ENCODE measurements around the gene CYTIP.
A peak's percentile ranks its signal among the peaks of the same experiment; 100 is the strongest.

CYTIP gene

GRCh38 chr2:157460897-157461296 is 17.0 kb upstream of the CYTIP start:
- no peak for DNase-seq

- no peak for DNase-seq
Observed at GRCh38 chr2:157460384-157460837, 16.5 kb upstream of the CYTIP start.

DNA sequence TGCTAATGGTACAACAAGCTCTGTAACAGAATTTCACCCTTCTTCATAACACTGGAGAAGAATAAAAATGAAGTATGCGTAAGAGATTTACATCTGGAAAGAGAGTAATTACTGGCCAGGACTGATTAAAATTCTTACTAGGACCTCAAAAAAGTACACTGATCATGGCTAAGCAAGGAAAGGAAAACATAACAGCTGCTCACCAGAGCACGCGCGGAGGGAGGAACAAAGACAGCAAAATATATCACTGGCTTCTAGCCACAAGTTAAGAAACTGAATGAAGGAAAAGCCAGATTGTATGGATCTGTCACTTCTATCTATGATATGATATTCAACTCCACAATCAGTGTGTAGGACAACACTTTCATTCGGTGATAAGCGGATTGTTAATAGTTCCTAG is 15.6 kb upstream of the CYTIP start:
- no peak for DNase-seq

GRCh38 chr2:157447741-157448140 is 3.9 kb upstream of the CYTIP start:
- DNase-seq = no peak

DNA sequence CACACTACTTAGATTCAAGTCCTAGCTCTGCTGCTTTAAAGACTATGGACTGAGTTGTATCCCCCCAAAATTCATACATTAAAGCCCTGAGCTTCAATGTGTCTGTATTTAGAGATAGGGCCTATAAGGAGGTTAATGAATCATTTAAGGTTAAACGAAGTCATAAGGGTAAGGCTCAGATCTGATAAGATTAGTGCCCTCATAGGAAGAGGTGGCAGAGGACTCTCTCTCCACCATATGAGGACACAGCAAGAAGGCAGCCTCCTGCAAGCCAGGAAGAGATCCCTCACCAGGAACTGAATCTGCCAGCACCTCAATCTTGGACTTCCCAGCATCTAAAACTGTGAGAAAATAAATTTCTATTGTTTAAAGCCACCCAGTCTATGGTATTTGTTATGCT is 3.1 kb upstream of the CYTIP start:
- no peak for DNase-seq

GRCh38 chr2:157444641-157445040 is 752 bp upstream of the CYTIP start:
- DNase-seq = peak; percentile 56

DNA sequence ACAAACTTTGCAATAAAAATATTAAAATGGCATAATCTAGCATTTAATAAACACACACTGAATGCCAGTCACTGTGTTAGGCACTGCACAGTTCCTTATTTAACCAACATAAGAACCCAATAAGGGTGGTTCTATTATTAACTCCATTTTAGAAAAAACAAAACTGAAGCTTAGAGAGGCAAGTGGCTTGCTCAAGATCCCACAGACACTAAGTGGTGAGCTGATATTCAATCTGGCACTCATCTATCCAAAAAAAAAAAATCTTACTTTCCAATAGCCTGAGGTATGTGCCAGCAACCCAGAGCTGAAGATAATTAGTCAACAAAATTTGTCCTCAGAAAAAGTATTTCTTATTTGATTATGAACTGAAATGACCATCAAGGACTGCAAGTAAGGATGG is 799 bp downstream of the CYTIP start:
- no peak for DNase-seq

- no peak for DNase-seq
Observed at GRCh38 chr2:157442636-157443035, 1.3 kb downstream of the CYTIP start.

- DNase-seq = no peak
Observed at GRCh38 chr2:157442191-157442590, 1.7 kb downstream of the CYTIP start.

DNA sequence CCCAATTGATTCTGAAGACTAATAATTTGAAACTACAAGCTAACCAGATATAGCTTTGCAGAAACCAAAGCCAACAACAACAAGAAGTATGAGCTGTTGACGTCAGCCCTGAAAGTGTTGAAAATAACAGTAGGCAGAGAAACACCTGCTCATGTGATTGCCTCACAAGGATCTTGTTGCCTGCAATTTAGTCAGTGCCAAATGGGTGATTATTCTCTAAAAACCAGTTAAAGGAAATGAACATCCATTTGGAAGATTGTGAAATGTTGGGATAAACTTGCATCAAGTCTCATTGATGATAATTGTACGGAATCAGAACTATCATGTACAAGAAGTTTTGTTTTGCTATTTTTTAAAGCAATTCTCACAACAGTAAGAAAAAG is 2.8 kb downstream of the CYTIP start:
- no peak for DNase-seq

GRCh38 chr2:157440404-157441071 is 3.4 kb downstream of the CYTIP start:
- no peak for DNase-seq

GRCh38 chr2:157439824-157440186 is 4.1 kb downstream of the CYTIP start:
- DNase-seq = peak; percentile 73

GRCh38 chr2:157438863-157439823 is 4.7 kb downstream of the CYTIP start:
- DNase-seq = no peak

DNA sequence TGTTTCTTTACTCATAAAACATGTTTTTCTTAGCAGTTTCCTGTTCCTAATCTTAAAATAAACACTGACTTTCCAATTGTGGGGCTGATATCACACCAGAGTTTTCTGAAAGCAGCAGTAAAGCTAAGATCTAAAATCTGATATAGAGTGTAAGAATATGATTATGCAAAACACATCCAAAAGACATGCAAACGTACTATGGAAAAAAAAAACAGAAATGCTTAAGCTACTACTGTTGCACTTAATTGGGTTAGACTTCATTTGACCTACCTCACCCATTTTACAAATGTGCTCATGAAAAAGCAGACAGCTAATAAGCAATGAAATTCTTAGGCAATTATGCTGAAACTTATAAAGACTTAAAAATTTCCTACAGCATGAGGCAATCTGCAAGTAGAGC is 10.5 kb downstream of the CYTIP start:
- no peak for DNase-seq

DNA sequence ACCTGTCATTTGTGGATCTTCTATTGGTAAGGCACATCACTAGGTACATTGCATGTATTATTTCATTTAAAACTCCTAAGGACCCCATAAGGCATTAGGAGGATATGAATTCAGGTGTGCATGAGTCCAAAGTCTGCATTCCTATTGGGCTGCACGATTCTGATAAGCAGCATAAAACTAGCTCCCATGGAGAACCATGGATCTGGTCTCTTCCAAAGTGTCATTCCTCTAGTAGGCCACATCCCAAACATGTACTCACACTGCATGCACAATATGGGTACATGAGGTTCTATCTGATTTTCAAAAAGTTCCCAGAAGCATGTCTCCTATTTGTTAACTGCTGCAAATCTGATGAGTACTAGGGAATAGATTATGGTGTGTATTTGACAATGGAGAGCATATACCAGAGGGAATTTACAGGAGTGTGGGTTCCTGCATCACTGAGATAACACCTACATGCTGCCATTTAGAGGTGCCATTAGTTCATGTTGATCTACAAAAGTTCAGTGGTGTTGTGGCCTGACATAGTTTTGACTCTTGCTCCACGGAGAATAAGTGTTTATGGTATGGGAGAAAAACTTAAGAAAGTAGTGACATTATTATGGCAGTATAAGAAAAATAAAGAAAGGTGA is 11.3 kb downstream of the CYTIP start:
- DNase-seq = no peak

DNA sequence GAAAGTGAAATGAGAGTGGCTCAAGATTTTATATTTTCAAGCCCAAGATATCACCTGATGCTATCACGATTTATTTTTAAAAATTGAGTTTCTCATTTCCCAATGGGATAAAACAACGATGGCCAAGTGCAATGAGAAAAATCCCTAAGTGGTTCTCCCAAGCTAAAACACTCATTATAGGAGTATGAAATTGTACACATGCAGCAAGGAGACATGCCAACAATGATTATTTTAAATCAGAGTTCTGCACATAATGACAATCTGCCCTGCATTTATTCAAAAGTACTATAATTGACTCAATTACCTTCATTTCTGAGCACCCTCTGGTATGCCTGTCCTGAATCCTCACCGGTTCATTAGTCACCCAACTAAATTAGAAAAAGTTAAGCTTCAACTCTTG is 12.7 kb downstream of the CYTIP start:
- DNase-seq = no peak

GRCh38 chr2:157428500-157429175 is 15.3 kb downstream of the CYTIP start:
- no peak for DNase-seq

DNA sequence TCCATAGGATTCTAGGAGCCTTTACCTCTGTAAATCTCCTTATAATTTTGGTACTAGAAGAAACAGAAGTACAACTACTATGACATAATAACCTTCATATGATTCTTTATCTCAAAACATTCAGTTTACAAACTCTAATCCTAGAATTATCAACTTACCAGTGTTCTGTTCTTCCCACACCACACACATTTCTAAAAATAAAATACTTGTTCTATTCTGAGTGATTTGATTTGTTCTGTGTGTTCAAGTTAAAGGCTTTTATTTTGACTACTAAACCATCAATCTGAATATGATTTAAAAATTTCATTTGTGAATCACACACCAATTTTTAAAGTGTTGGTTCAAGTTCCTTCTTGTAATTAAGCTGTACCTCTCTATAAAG is 16.0 kb downstream of the CYTIP start:
- no peak for DNase-seq

DNA sequence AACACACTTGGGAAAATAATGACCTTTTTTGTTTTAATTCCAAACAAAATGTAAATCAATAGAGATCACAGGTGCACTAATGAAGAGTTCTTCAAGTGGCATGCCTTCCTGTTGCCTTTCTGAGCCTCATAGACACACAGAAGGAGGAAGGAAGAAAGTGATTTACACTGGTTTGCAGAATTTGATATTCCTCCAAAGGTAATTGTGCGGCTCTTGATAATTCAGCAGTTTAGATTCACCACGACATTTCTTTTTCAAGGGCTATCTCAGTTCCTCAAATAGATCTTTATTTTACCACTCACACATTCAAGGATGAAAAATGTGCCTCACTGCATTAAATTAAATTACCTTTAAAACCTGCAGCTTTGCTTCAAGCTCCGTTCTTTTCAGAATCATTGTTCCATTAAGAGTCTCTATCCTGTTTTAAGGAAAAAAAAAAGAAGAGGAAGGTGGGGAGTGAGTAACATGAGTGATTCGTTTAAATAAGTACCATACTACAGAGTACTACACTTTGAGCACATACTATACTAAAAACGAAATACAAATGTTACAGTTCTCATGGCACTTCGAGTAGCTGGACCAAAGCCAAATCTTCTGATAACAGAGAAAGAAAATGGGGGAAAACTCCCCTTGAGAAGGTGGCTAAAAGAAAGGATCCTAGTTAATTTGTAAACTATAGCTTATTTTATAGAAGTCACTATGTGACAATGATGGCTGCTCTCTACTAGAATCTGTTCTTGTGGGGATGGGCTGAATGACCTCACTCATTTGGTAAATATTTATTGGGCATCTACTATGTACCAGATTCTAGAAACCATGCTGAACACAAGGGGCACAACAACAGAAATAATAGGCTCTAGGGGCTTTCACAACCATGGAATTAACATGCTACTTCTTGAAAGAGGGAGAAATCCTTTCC is 16.6 kb downstream of the CYTIP start:
- DNase-seq = no peak

DNA sequence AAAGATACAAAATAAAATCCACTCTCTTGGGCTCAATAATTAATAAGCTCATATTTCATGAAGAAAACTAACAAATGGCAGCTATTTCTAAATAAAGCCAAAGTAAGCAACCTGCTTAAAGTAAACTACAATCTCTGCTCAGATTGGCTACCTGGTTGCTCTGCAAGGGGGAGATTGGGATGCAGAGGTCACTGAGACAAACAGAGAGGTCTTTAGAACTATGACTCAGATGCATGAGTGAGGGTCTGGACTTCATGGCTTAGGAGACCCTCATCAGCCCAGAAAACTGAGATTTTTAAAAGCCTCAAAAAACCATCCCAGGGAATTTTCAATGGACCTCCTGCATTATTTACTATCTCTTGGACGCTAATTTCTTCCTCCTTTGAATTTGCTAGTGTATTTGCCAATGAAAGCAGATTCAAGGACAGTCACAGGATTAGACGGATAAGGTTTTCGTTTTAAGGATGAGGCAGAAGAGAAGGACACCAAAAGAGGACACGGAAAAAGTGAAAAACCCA is 17.4 kb downstream of the CYTIP start:
- no peak for DNase-seq

DNA sequence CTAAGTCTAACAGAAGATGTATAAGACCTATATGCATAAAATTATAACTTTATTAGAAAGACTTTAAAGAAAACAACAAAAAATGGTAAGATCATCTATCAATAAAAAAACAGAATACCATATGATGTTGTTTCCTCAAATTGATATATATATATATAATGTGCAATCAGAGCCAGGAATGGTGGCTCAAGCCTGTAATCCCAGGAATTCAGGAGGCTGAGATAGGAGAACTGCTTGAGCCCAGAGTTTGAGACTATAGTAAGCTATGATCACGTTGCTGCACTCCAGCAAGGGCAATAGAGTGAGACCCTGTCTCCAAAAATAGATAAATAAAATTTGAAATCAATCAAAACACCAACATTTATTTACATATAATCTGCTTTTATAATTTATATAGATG is 19.5 kb downstream of the CYTIP start:
- DNase-seq = no peak

- no peak for DNase-seq
Observed at GRCh38 chr2:157421964-157422363, 21.9 kb downstream of the CYTIP start.
